Breast epithelium (tissue), 4 donors: ENCODE results near the gene NLRP1. TPM values are rescaled to one million over a fixed set of nuclear protein-coding genes. Genes with fewer than 3 reads are reported as not detected.

Experiments used
- DNase-seq, 2 donors: peaks; one replicate each; pipeline ENCODE4 v3.0.0-alpha.2; 2019; ENCODE audit warnings: low spot score in 2 of 2
- H3K27ac ChIP-seq, 2 donors: fragments of 200-600 bp; sonication (generic) in 1 of 2; one replicate each; pipeline ENCODE4 v1.5.1; 2016 to 2019; ENCODE audit warnings: mild to moderate bottlenecking in 1 of 2
- H3K27me3 ChIP-seq, 2 donors: fragments of 200-600 bp; sonication (generic) in 1 of 2; one replicate each; pipeline versions ENCODE4 v1.5.1 to v1.6.0; 2017 to 2019; ENCODE audit warnings: control low read depth in 1 of 2, mild to moderate bottlenecking in 1 of 2
- H3K36me3 ChIP-seq: fragments of 200-600 bp; one replicate; pipeline ENCODE4 v1.5.1; 2019
- H3K4me1 ChIP-seq, 2 donors: fragments of 200-600 bp; sonication (generic); one replicate each; pipeline ENCODE4 v1.5.1; 2016 to 2019; ENCODE audit warnings: control low read depth in 1 of 2
- H3K4me3 ChIP-seq, 3 donors: fragments of 200-600 bp; sonication (generic); 1 replicate in 2 of 3; 2 replicates in 1 of 3; pipeline ENCODE4 v1.5.1; 2016 to 2019; ENCODE audit warnings: mild to moderate bottlenecking in 3 of 3, moderate library complexity in 2 of 3
- H3K9me3 ChIP-seq, 2 donors: fragments of 200-600 bp; sonication (generic) in 1 of 2; one replicate each; pipeline ENCODE4 v1.5.1; 2016 to 2019; ENCODE audit warnings: control low read depth in 1 of 2
- POLR2A ChIP-seq: fragments of 450-650 bp; IDR thresholded peaks from one replicate; pipeline ENCODE4 v1.6.1; 2016; ENCODE audit warnings: antibody characterized with exemption, mild to moderate bottlenecking, moderate library complexity
- POLR2AphosphoS5 ChIP-seq, 3 donors: sonication (generic); formaldehyde crosslinking; IDR thresholded peaks; one replicate each; pipeline ENCODE4 v1.6.1; 2017; ENCODE audit warnings: antibody characterized with exemption in 3 of 3
- intact Hi-C: fragments of 100-400 bp; cut with DNase I; formaldehyde crosslinking; loops from one replicate; pipeline ENCODE4 v1.15.1; 2023; ENCODE audit warnings: low total_unique reads
- total RNA-seq, 3 donors: library from RNA; depleted of rRNA; stranded (reverse); fragments of >200 nt; gene quantifications; one replicate each; pipeline ENCODE4 v1.1.0, GENCODE V29; 2016
- TF ChIP-seq, protein P1 (sequence below), 3 donors: fragments of 450-650 bp; IDR thresholded peaks; one replicate each; pipeline ENCODE4 v1.5.1; 2016 to 2017; ENCODE audit warnings: antibody characterized with exemption in 3 of 3, mild to moderate bottlenecking in 3 of 3, moderate library complexity in 3 of 3

NLRP1 gene
- 10 to 100 TPM; 27.4 to 35.1 (median 29.6) TPM for total RNA-seq

DNA sequence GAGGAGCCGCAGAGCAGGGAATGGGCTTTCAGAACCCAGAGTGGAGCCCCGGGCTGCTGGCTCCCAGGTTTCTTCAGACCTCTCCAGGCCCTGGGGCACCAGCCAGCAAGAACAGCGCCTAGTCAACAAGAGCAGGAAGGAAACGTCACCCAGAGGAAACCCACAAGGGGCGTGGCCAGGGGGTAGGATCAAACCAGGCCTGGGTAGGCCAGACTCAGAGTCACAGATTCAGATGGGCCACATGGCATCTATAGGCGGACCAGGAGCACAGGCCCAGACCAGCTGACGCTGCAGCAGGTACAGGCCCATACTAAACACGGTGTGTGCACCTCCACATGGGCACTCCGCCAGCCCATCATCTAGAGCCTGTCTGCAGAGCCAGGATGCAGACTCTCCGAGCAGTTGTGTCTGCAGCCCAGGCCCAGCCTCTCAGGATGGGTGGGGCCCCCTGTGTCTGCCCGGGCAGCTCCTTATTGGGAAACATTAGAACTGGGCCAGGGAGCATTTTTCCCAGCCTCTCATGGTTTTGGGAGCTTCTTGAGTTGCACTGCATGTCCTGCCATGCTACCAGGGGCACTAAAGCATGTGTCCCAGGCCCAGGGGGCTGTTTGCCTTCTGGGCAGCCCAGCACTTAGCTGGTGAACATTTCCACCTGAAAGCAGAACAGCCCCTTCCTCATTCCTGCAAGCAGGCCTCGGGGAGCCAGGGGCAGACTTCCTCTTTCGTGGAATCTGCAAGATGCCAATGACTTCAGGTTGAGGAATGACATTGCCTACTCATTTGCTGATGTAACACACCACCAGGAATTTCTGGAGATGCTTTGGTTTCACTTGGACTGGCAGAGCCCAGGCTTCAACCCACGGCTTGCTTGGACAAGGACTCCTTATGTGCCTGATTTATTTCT, at the start of gene NLRP1:
Gene NLRP1, minus strand, starts transcription at position 127 of the 904 bp plus-strand sequence. CDS start 552 bp downstream, outside the sequence.
- no peaks in the 10 kb centered on the region for H3K36me3 ChIP-seq
- peak in 2 of 3 donors; percentile 54 to 71 for TF ChIP-seq POLR2AphosphoS5 (IDR thresholded peaks at IDR 0.05)
- TF ChIP-seq POLR2A, result no peak
- TF ChIP-seq, protein P1, sequence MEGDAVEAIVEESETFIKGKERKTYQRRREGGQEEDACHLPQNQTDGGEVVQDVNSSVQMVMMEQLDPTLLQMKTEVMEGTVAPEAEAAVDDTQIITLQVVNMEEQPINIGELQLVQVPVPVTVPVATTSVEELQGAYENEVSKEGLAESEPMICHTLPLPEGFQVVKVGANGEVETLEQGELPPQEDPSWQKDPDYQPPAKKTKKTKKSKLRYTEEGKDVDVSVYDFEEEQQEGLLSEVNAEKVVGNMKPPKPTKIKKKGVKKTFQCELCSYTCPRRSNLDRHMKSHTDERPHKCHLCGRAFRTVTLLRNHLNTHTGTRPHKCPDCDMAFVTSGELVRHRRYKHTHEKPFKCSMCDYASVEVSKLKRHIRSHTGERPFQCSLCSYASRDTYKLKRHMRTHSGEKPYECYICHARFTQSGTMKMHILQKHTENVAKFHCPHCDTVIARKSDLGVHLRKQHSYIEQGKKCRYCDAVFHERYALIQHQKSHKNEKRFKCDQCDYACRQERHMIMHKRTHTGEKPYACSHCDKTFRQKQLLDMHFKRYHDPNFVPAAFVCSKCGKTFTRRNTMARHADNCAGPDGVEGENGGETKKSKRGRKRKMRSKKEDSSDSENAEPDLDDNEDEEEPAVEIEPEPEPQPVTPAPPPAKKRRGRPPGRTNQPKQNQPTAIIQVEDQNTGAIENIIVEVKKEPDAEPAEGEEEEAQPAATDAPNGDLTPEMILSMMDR (IDR thresholded peaks at IDR 0.05), result no peak
- H3K9me3 ChIP-seq, result no peaks in the 10 kb centered on the region
- intact Hi-C loops, result no loop called here
- peak within 1 kb of the TSS; percentile 84 to 95 for H3K27ac ChIP-seq
- H3K4me3 ChIP-seq, result peak within 1 kb of the TSS; percentile 54 to 66 (median 56)
- DNase-seq, result peak; percentile 62 to 83
- H3K27me3 ChIP-seq, result no peaks in the 10 kb centered on the region
- peaks cover 0 to 6% of the 10 kb centered on the region in 2 donors for H3K4me1 ChIP-seq

DNA sequence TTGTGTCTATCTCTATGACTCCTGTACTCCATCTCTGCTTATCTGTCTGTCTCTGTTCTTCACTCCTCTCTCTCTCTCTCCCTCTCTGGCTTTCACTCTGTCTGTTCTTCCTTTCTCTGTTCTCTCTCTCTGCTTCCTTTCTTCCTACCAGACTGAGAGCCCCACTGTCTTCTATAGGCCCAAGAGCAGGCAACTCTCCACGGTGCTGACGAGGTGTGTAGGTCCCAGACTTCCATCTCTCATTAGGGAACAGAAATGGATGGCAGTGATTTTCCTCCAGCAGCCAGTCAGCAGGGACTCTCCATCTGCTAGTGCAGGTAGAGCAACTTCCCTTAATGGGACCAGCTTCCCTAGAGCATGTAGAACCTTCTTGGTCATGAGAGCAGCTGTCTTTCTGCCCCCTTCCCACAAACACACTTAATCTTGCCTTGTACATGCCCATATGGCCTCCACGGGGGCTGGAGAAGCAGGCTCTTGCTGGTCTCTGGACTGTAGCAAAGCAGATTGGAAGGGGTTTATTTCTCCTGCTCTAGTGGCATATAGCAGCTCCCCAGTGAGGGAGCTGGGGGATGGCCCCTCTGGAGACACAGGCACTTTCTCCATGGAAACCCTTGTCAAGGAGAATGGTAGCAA, 47.8 kb upstream of the NLRP1 start:
- TF ChIP-seq, protein P1 (IDR thresholded peaks at IDR 0.05), result no peak
- no peak for TF ChIP-seq POLR2A
- TF ChIP-seq POLR2AphosphoS5 (IDR thresholded peaks at IDR 0.05), result no peak
- no peak overlapping the region for H3K4me3 ChIP-seq
- no peaks in the 10 kb centered on the region for H3K9me3 ChIP-seq
- no peak overlapping the region for H3K27ac ChIP-seq
- no peaks in the 10 kb centered on the region for H3K36me3 ChIP-seq
- intact Hi-C loops, result no loop called here
- H3K4me1 ChIP-seq, result no peaks in the 10 kb centered on the region
- peaks cover 0 to 8% of the 10 kb centered on the region in 2 donors for H3K27me3 ChIP-seq
- no peak for DNase-seq

DNA sequence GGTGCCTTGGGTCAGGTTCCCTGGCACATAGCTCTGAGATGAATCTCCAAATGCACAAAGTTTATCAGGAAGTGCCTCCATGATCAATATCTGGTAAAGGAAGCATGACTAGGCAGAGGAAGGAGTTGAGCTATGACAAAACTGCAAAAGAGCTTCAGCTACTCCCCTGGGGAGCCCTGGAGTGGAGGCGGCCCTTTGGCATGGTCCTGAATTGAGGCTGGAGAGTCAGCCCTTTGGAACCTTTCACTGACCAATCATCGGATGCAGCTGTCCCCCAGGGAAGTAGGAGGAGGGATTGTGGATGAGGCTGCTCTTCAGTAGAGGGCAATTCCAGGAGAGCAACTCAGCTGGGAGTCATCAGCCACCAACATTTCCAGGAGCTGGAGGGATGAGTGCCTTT, 46.1 kb upstream of the NLRP1 start:
- H3K27ac ChIP-seq, result no peak overlapping the region
- no peak overlapping the region for H3K4me3 ChIP-seq
- TF ChIP-seq, protein P1 (IDR thresholded peaks at IDR 0.05), result no peak
- TF ChIP-seq POLR2A, result no peak
- no peak for TF ChIP-seq POLR2AphosphoS5 (IDR thresholded peaks at IDR 0.05)
- H3K4me1 ChIP-seq, result no peaks in the 10 kb centered on the region
- no peaks in the 10 kb centered on the region for H3K36me3 ChIP-seq
- H3K27me3 ChIP-seq, result peaks cover 0 to 8% of the 10 kb centered on the region in 2 donors
- no peaks in the 10 kb centered on the region for H3K9me3 ChIP-seq
- intact Hi-C loops, result no loop called here
- DNase-seq, result no peak

DNA sequence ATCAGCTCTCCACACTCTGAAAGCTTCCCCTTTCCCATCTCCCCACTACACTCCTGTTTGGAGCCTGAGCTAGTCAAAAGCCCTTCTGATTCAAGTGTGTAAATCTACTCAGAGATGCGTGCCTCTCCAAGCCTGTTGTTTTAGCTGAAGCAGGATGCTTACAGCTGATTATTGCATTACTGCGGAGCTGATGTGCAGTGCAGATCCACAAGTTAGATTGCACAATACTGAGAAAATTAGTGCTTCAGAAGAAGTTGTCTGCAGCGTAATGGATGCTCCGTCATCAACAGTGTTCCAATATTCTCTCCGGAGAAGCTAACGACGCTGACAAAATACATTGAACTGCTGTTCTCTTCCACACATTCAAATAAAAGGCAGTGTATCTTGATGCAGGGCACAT, 44.8 kb upstream of the NLRP1 start:
- DNase-seq, result no peak
- peaks cover 0 to 8% of the 10 kb centered on the region in 2 donors for H3K27me3 ChIP-seq
- no peaks in the 10 kb centered on the region for H3K4me1 ChIP-seq
- TF ChIP-seq POLR2AphosphoS5 (IDR thresholded peaks at IDR 0.05) (no peak), POLR2A (no peak)
- TF ChIP-seq, protein P1 (IDR thresholded peaks at IDR 0.05), result no peak
- intact Hi-C loops, result no loop called here
- H3K36me3 ChIP-seq, result no peaks in the 10 kb centered on the region
- H3K9me3 ChIP-seq, result no peaks in the 10 kb centered on the region
- no peak overlapping the region for H3K4me3 ChIP-seq
- no peak overlapping the region for H3K27ac ChIP-seq

DNA sequence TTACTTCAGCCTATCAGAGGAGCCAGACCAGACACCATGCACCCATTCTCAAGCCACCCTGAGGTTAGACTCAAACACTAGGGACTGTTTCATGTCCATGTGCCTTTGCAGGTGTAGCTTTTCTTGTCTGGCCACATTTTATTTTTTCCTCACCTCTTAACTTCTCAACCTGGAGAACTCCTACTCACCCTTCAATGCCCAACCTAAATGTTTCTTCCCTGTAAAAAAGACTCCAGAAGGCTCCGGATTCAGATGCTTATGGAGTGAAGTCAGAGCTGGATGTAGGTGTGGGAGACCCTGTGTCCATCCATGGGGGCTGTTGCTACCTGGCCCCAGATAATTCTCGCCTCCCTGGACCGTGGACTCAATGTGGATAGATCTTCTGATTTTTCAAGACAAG, 44.0 kb upstream of the NLRP1 start:
- no peak for DNase-seq
- Histone ChIP-seq H3K27me3 (peaks cover 0 to 8% of the 10 kb centered on the region in 2 donors), H3K27ac (no peak overlapping the region), H3K4me3 (no peak overlapping the region), H3K4me1 (no peaks in the 10 kb centered on the region), H3K9me3 (no peaks in the 10 kb centered on the region), H3K36me3 (no peaks in the 10 kb centered on the region)
- intact Hi-C loops, result no loop called here
- TF ChIP-seq POLR2A (no peak), POLR2AphosphoS5 (IDR thresholded peaks at IDR 0.05) (no peak)
- TF ChIP-seq, protein P1 (IDR thresholded peaks at IDR 0.05), result no peak
